ENCODE results near the gene STK39.

Gene STK39

GRCh38 chr2:168184681-168185513 is 62.5 kb downstream of the STK39 start:
- DNase-seq (ENCODE audit: low read depth): no peak

GRCh38 chr2:168183308-168183997 is 63.9 kb downstream of the STK39 start:
- no peak for DNase-seq (ENCODE audit: low read depth)

GRCh38 chr2:168182550-168183249 is 64.7 kb downstream of the STK39 start:
- DNase-seq (ENCODE audit: low read depth): no peak

GRCh38 chr2:168181825-168182224 is 65.6 kb downstream of the STK39 start:
- no peak for DNase-seq (ENCODE audit: low read depth)

GRCh38 chr2:168180914-168181313 is 66.5 kb downstream of the STK39 start:
- no peak for DNase-seq (ENCODE audit: low read depth)

GRCh38 chr2:168180483-168180882 is 66.9 kb downstream of the STK39 start:
- DNase-seq (ENCODE audit: low read depth): no peak

GRCh38 chr2:168179592-168179991 is 67.8 kb downstream of the STK39 start:
- no peak for DNase-seq (ENCODE audit: low read depth)

GRCh38 chr2:168178520-168179324 is 68.7 kb downstream of the STK39 start:
- no peak for DNase-seq (ENCODE audit: low read depth)

- DNase-seq (ENCODE audit: low read depth): no peak
These were observed 71.0 kb downstream of the STK39 start for GRCh38 chr2:168176402-168176801.

- no peak for DNase-seq (ENCODE audit: low read depth)
These were observed 71.9 kb downstream of the STK39 start for GRCh38 chr2:168175469-168175868.

- DNase-seq (ENCODE audit: low read depth): no peak
These were observed 72.6 kb downstream of the STK39 start for GRCh38 chr2:168174756-168175155.

GRCh38 chr2:168172071-168172470 is 75.3 kb downstream of the STK39 start:
- DNase-seq (ENCODE audit: low read depth): no peak

GRCh38 chr2:168171059-168171762 is 76.2 kb downstream of the STK39 start:
- no peak for DNase-seq (ENCODE audit: low read depth)

GRCh38 chr2:168169097-168169745 is 78.2 kb downstream of the STK39 start:
- DNase-seq (ENCODE audit: low read depth): no peak

GRCh38 chr2:168167511-168168263 is 79.7 kb downstream of the STK39 start:
- DNase-seq (ENCODE audit: low read depth): no peak

- peak; percentile 26 for DNase-seq (ENCODE audit: low read depth)
These were observed 80.4 kb downstream of the STK39 start for GRCh38 chr2:168166902-168167510.

GRCh38 chr2:168165985-168166901 is 81.2 kb downstream of the STK39 start:
- no peak for DNase-seq (ENCODE audit: low read depth)

- peak; percentile 85 for DNase-seq (ENCODE audit: low read depth)
These were observed 82.0 kb downstream of the STK39 start for GRCh38 chr2:168165397-168165796.

GRCh38 chr2:168160897-168161296 is 86.5 kb downstream of the STK39 start:
- no peak for DNase-seq (ENCODE audit: low read depth)

Measured in stromal cell of bone marrow (primary cell).